Measurements from ENCODE around the gene GID8. TPM values are rescaled to one million over a fixed set of nuclear protein-coding genes. Genes with fewer than 3 reads are reported as not detected.

GID8 gene
- total and polyA plus RNA-seq, 2 of the 13 experiments (the other 11 are each of a cell fraction or from before 2014, with no cell fraction given), result 39.6 to 59.8 TPM

- peak; percentile 36; the same call in 1 of the 2 replicates for TF ChIP-seq FOXA3 (CRISPR knock-in tag; IDR thresholded peaks at IDR 0.05)
- peak; percentile 86 for TF ChIP-seq AGO2 (optimal IDR thresholded peaks at IDR 0.05; ENCODE audit: low read depth, low read length)
- no peak for TF ChIP-seq SOX13 (IDR thresholded peaks at IDR 0.05)
- peak in 1 of 2 experiments; percentile 8; a peak in 1 of 4 replicates for TF ChIP-seq SOX13 (CRISPR knock-in tag; conservative IDR thresholded peaks at IDR 0.05 in 1 of 2, IDR thresholded peaks at IDR 0.05 in 1 of 2)
- 0 out of 2 replicates have a peak, but pooled peaks have one; percentile 29 for TF ChIP-seq RBFOX2 (IDR thresholded peaks at IDR 0.05; ENCODE audit: low read depth, low read length)
- TF ChIP-seq FOXK1 (CRISPR knock-in tag; IDR thresholded peaks at IDR 0.05; ENCODE audit: borderline replicate concordance, low read depth), result 0 out of 2 replicates have a peak, but pooled peaks have one; percentile 24
- no peak; the same call in 1 of the 2 replicates for TF ChIP-seq ARNT2 (CRISPR knock-in tag; IDR thresholded peaks at IDR 0.05; ENCODE audit: low read depth)
- TF ChIP-seq EEA1 (CRISPR knock-in tag; IDR thresholded peaks at IDR 0.05; ENCODE audit: borderline replicate concordance), result peak; percentile 29; the same call in 1 of the 2 replicates
- peak; percentile 26; the same call in 1 of the 2 replicates for TF ChIP-seq SALL2 (CRISPR knock-in tag; IDR thresholded peaks at IDR 0.05)
- TF ChIP-seq HINFP (CRISPR knock-in tag; IDR thresholded peaks at IDR 0.05; ENCODE audit: low read depth), result 0 out of 2 replicates have a peak, but pooled peaks have one; percentile 43
- peak; percentile 37; the same call in 1 of the 2 replicates for TF ChIP-seq ZNF558 (CRISPR knock-in tag; IDR thresholded peaks at IDR 0.05; ENCODE audit: borderline replicate concordance)
- TF ChIP-seq HMGXB4 (CRISPR knock-in tag; IDR thresholded peaks at IDR 0.05; ENCODE audit: borderline replicate concordance in 1 of 2, low read depth in 1 of 2), result peak in 1 of 2 experiments; percentile 24; a peak in 2 of 4 replicates
- peak; percentile 84 for TF ChIP-seq HIVEP1 (CRISPR knock-in tag; IDR thresholded peaks at IDR 0.05)
- peak; percentile 69; the same call in 1 of the 2 replicates for TF ChIP-seq CC2D1A (CRISPR knock-in tag; IDR thresholded peaks at IDR 0.05)
- TF ChIP-seq SIN3A (IDR thresholded peaks at IDR 0.05; ENCODE audit: borderline replicate concordance, low read depth, low read length), result peak; percentile 77; the same call in 1 of the 2 replicates
- no peak; the same call in 1 of the 2 replicates for TF ChIP-seq REL (CRISPR knock-in tag; conservative IDR thresholded peaks at IDR 0.05)
- no peak; the same call in 1 of the 2 replicates for TF ChIP-seq ZNF264 (CRISPR knock-in tag; IDR thresholded peaks at IDR 0.05)
- TF ChIP-seq ZNF326 (CRISPR knock-in tag; IDR thresholded peaks at IDR 0.05; ENCODE audit: borderline replicate concordance), result 0 out of 2 replicates have a peak, but pooled peaks have one; percentile 30
- TF ChIP-seq ZNF317 (CRISPR knock-in tag; IDR thresholded peaks at IDR 0.05), result peak; percentile 83
- TF ChIP-seq ZSCAN12 (CRISPR knock-in tag; IDR thresholded peaks at IDR 0.05), result no peak
- no peak for TF ChIP-seq SIX1 (CRISPR knock-in tag; IDR thresholded peaks at IDR 0.05; ENCODE audit: borderline replicate concordance)
- TF ChIP-seq ATF7 (IDR thresholded peaks at IDR 0.05), result no peak
- TF ChIP-seq ATF7 (CRISPR knock-in tag; IDR thresholded peaks at IDR 0.05), result 0 out of 2 replicates have a peak, but pooled peaks have one; percentile 7
- TF ChIP-seq CHCHD3 (CRISPR knock-in tag; IDR thresholded peaks at IDR 0.05), result peak; percentile 89
- TF ChIP-seq ZNF549 (CRISPR knock-in tag; IDR thresholded peaks at IDR 0.05), result no peak
- TF ChIP-seq GABPB1 (CRISPR knock-in tag; IDR thresholded peaks at IDR 0.05), result peak; percentile 58; the same call in 1 of the 2 replicates
- TF ChIP-seq ZNF33A (CRISPR knock-in tag; IDR thresholded peaks at IDR 0.05; ENCODE audit: borderline replicate concordance), result no peak
These were observed 15.3 kb downstream of the GID8 start (continued) for GRCh38 chr20:62952968-62953838.
